ENCODE measurements around the gene FAM120A. TPM values are rescaled to one million over a fixed set of nuclear protein-coding genes. Genes with fewer than 3 reads are reported as not detected.

The FAM120A gene
- total RNA-seq, 1 experiment from 2014 or later = 53.3 TPM

DNA sequence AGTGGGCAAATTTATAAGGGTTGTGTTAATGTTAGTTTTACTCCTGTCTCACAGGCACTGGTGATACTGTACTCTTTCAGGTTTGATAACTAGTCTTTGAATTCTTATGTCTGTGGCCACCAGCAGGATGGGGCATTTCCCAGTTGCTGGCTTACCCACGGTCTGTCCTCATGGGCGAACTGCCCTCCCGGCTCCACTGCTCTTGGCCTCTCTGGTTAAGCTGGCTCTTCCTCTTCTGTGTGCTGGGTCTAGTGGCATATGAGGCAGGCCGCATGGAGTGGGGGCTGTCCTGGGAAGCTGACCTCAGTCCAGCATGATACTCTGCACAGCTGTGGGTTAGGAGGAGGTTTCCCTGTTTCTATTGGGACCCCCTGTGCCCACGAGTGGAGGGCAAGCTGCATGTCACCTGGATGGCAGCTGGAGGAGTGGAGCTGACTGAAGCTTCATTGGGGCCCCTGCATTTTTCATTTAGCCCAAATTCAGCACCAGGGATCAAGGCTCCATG, 144.4 kb downstream of the FAM120A start (continued):
- TF ChIP-seq, protein P1, sequence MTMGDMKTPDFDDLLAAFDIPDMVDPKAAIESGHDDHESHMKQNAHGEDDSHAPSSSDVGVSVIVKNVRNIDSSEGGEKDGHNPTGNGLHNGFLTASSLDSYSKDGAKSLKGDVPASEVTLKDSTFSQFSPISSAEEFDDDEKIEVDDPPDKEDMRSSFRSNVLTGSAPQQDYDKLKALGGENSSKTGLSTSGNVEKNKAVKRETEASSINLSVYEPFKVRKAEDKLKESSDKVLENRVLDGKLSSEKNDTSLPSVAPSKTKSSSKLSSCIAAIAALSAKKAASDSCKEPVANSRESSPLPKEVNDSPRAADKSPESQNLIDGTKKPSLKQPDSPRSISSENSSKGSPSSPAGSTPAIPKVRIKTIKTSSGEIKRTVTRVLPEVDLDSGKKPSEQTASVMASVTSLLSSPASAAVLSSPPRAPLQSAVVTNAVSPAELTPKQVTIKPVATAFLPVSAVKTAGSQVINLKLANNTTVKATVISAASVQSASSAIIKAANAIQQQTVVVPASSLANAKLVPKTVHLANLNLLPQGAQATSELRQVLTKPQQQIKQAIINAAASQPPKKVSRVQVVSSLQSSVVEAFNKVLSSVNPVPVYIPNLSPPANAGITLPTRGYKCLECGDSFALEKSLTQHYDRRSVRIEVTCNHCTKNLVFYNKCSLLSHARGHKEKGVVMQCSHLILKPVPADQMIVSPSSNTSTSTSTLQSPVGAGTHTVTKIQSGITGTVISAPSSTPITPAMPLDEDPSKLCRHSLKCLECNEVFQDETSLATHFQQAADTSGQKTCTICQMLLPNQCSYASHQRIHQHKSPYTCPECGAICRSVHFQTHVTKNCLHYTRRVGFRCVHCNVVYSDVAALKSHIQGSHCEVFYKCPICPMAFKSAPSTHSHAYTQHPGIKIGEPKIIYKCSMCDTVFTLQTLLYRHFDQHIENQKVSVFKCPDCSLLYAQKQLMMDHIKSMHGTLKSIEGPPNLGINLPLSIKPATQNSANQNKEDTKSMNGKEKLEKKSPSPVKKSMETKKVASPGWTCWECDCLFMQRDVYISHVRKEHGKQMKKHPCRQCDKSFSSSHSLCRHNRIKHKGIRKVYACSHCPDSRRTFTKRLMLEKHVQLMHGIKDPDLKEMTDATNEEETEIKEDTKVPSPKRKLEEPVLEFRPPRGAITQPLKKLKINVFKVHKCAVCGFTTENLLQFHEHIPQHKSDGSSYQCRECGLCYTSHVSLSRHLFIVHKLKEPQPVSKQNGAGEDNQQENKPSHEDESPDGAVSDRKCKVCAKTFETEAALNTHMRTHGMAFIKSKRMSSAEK (CRISPR knock-in tag; IDR thresholded peaks at IDR 0.05; ENCODE audit: borderline replicate concordance) = no peak
- no peak for TF ChIP-seq ZNF232 (CRISPR knock-in tag; IDR thresholded peaks at IDR 0.05)
- TF ChIP-seq, protein P2, sequence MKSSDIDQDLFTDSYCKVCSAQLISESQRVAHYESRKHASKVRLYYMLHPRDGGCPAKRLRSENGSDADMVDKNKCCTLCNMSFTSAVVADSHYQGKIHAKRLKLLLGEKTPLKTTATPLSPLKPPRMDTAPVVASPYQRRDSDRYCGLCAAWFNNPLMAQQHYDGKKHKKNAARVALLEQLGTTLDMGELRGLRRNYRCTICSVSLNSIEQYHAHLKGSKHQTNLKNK (CRISPR knock-in tag; IDR thresholded peaks at IDR 0.05) = no peak
- TF ChIP-seq, protein P3, sequence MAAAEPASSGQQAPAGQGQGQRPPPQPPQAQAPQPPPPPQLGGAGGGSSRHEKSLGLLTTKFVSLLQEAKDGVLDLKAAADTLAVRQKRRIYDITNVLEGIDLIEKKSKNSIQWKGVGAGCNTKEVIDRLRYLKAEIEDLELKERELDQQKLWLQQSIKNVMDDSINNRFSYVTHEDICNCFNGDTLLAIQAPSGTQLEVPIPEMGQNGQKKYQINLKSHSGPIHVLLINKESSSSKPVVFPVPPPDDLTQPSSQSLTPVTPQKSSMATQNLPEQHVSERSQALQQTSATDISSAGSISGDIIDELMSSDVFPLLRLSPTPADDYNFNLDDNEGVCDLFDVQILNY (CRISPR knock-in tag; IDR thresholded peaks at IDR 0.05) = no peak

DNA sequence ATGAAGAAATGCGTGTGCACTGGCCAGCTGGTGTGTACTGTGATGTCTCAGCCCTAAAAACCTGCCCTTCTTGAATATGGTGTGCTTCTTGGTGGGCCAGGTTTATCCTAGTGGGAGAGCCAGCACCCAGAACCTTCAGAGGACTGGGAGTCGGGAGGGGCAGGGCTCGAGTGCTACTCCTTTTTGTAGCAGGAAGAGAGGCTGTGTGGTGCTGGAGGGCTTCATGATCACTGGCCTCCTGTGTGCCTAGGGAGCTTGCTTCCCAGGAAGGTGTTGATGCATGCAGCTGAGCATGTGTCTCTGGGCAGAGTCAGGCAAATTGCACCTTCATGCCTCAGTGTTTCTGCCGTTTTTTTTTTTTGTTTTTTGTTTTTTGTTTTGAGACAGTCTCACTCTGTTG, 144.9 kb downstream of the FAM120A start:
- Mint-ChIP-seq H3K9me3 (no peaks in the 10 kb centered on the region), H3K27ac (no peak overlapping the region), H3K27me3 (ENCODE audit: low read depth) (no peaks in the 10 kb centered on the region), H3K4me3 (no peak overlapping the region), H3K36me3 (no peaks in the 10 kb centered on the region), H3K4me1 (peaks cover 61% of the 10 kb centered on the region)
- ATAC-seq (no peak), DNase-seq (ENCODE audit: low spot score) (no peak)
- ChIA-PET CTCF (no interaction called here), POLR2A (interaction anchor here (0.6 to 0.7 kb wide), 2 partner anchors 301 to 812 kb away, joined by 3 to 6 read pairs; no protein-coding TSS in a partner anchor)
- no peak for TF ChIP-seq TEAD4 (CRISPR knock-in tag; IDR thresholded peaks at IDR 0.05)
- TF ChIP-seq TP53 (CRISPR knock-in tag; IDR thresholded peaks at IDR 0.05) = no peak
- TF ChIP-seq, protein P4, sequence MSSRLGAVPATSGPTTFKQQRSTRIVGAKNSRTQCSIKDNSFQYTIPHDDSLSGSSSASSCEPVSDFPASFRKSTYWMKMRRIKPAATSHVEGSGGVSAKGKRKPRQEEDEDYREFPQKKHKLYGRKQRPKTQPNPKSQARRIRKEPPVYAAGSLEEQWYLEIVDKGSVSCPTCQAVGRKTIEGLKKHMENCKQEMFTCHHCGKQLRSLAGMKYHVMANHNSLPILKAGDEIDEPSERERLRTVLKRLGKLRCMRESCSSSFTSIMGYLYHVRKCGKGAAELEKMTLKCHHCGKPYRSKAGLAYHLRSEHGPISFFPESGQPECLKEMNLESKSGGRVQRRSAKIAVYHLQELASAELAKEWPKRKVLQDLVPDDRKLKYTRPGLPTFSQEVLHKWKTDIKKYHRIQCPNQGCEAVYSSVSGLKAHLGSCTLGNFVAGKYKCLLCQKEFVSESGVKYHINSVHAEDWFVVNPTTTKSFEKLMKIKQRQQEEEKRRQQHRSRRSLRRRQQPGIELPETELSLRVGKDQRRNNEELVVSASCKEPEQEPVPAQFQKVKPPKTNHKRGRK (CRISPR knock-in tag; IDR thresholded peaks at IDR 0.05; ENCODE audit: borderline replicate concordance) = no peak
- no peak for TF ChIP-seq OVOL2 (CRISPR knock-in tag; IDR thresholded peaks at IDR 0.05; ENCODE audit: borderline replicate concordance)
- TF ChIP-seq, protein P5, sequence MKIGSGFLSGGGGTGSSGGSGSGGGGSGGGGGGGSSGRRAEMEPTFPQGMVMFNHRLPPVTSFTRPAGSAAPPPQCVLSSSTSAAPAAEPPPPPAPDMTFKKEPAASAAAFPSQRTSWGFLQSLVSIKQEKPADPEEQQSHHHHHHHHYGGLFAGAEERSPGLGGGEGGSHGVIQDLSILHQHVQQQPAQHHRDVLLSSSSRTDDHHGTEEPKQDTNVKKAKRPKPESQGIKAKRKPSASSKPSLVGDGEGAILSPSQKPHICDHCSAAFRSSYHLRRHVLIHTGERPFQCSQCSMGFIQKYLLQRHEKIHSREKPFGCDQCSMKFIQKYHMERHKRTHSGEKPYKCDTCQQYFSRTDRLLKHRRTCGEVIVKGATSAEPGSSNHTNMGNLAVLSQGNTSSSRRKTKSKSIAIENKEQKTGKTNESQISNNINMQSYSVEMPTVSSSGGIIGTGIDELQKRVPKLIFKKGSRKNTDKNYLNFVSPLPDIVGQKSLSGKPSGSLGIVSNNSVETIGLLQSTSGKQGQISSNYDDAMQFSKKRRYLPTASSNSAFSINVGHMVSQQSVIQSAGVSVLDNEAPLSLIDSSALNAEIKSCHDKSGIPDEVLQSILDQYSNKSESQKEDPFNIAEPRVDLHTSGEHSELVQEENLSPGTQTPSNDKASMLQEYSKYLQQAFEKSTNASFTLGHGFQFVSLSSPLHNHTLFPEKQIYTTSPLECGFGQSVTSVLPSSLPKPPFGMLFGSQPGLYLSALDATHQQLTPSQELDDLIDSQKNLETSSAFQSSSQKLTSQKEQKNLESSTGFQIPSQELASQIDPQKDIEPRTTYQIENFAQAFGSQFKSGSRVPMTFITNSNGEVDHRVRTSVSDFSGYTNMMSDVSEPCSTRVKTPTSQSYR (CRISPR knock-in tag; IDR thresholded peaks at IDR 0.05) = no peak
- TF ChIP-seq ZNF232 (CRISPR knock-in tag; IDR thresholded peaks at IDR 0.05) = no peak
- TF ChIP-seq ELF4 (CRISPR knock-in tag; IDR thresholded peaks at IDR 0.05; ENCODE audit: low read depth) = no peak
- no peak for TF ChIP-seq GRHL2 (CRISPR knock-in tag; IDR thresholded peaks at IDR 0.05; ENCODE audit: insufficient replicate concordance, severe bottlenecking)
- TF ChIP-seq, protein P6, sequence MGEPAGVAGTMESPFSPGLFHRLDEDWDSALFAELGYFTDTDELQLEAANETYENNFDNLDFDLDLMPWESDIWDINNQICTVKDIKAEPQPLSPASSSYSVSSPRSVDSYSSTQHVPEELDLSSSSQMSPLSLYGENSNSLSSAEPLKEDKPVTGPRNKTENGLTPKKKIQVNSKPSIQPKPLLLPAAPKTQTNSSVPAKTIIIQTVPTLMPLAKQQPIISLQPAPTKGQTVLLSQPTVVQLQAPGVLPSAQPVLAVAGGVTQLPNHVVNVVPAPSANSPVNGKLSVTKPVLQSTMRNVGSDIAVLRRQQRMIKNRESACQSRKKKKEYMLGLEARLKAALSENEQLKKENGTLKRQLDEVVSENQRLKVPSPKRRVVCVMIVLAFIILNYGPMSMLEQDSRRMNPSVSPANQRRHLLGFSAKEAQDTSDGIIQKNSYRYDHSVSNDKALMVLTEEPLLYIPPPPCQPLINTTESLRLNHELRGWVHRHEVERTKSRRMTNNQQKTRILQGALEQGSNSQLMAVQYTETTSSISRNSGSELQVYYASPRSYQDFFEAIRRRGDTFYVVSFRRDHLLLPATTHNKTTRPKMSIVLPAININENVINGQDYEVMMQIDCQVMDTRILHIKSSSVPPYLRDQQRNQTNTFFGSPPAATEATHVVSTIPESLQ (CRISPR knock-in tag; IDR thresholded peaks at IDR 0.05) = no peak

Data from WTC11 (cell line).